ENCODE measurements around the gene NHLRC1.
A peak's percentile ranks its signal among the peaks of the same experiment; 100 is the strongest.
"Not testable (repeated sequence)": the region's sequence is repeated elsewhere in the genome, so short reads cannot be mapped to it uniquely, and the experiment has no call there.

Gene NHLRC1

GRCh38 chr6:18122128-18123093, at the start of gene NHLRC1:
TSS of gene NHLRC1 (minus strand) at chr6:18122677. CDS start at chr6:18122606, 71 bp downstream.
- DNase-seq, result peak; percentile 66

- DNase-seq, result no peak
These were observed 49.4 kb upstream of the NHLRC1 start for GRCh38 chr6:18171871-18172270.

GRCh38 chr6:18168264-18168663, 45.8 kb upstream of the NHLRC1 start:
- no peak for DNase-seq

- no peak for DNase-seq
These were observed 44.0 kb upstream of the NHLRC1 start for GRCh38 chr6:18166312-18167036.

GRCh38 chr6:18165751-18166150, 43.3 kb upstream of the NHLRC1 start:
- no peak for DNase-seq

GRCh38 chr6:18162401-18162800, 39.9 kb upstream of the NHLRC1 start:
- no peak for DNase-seq

GRCh38 chr6:18161431-18161830, 39.0 kb upstream of the NHLRC1 start:
- no peak for DNase-seq

- no peak for DNase-seq
These were observed 38.4 kb upstream of the NHLRC1 start for GRCh38 chr6:18160911-18161310.

GRCh38 chr6:18155864-18156421, 33.5 kb upstream of the NHLRC1 start:
- peak; percentile 39 for DNase-seq

GRCh38 chr6:18155150-18155863, 32.8 kb upstream of the NHLRC1 start, which contains the start of gene KDM1B:
TSS of gene KDM1B (plus strand) at chr6:18155422. CDS start at chr6:18159896, 4,474 bp downstream.
- peak; percentile 98 for DNase-seq

- no peak for DNase-seq
These were observed 32.2 kb upstream of the NHLRC1 start, which contains the start of gene TPMT for GRCh38 chr6:18154507-18155149. TSS of gene TPMT (minus strand) at chr6:18155077. CDS start at chr6:18149127, 5,950 bp downstream.

- no peak for DNase-seq
These were observed 30.8 kb upstream of the NHLRC1 start for GRCh38 chr6:18153311-18153703.

- DNase-seq, result no peak
These were observed 29.3 kb upstream of the NHLRC1 start for GRCh38 chr6:18151801-18152200.

- not testable (repeated sequence) for DNase-seq
These were observed 28.9 kb upstream of the NHLRC1 start for GRCh38 chr6:18151391-18151790.

- no peak for DNase-seq
These were observed 26.0 kb upstream of the NHLRC1 start for GRCh38 chr6:18148304-18149025.

- no peak for DNase-seq
These were observed 25.1 kb upstream of the NHLRC1 start for GRCh38 chr6:18147616-18148015.

GRCh38 chr6:18147160-18147559, 24.7 kb upstream of the NHLRC1 start:
- DNase-seq, result no peak

- DNase-seq, result no peak
These were observed 20.0 kb upstream of the NHLRC1 start for GRCh38 chr6:18142591-18142861.

- no peak for DNase-seq
These were observed 19.5 kb upstream of the NHLRC1 start for GRCh38 chr6:18141805-18142590.

- DNase-seq, result no peak
These were observed 17.6 kb upstream of the NHLRC1 start for GRCh38 chr6:18139935-18140621.

Data from activated CD4-positive, alpha-beta T cell treated with anti-CD3 and anti-CD28 coated beads, Interleukin-2, amount 50 U/mL, for 1 hour (primary cell).